GM18505 (cell line): ENCODE data around the gene ICAM3.

ENCODE experiments used
- ATAC-seq: cut with Tn5 transposase; IDR thresholded peaks from one replicate; pipeline ENCODE4 v1.9.1; 2021; ENCODE audit not compliant: unreplicated experiment
- POLR2A ChIP-seq: IDR thresholded peaks from 4 replicates; pipeline ENCODE4 v1.6.1; 2011; ENCODE audit warnings: borderline replicate concordance; ENCODE audit not compliant: insufficient read depth, insufficient read length; ENCODE audit errors: extremely low read depth

ICAM3 gene

DNA sequence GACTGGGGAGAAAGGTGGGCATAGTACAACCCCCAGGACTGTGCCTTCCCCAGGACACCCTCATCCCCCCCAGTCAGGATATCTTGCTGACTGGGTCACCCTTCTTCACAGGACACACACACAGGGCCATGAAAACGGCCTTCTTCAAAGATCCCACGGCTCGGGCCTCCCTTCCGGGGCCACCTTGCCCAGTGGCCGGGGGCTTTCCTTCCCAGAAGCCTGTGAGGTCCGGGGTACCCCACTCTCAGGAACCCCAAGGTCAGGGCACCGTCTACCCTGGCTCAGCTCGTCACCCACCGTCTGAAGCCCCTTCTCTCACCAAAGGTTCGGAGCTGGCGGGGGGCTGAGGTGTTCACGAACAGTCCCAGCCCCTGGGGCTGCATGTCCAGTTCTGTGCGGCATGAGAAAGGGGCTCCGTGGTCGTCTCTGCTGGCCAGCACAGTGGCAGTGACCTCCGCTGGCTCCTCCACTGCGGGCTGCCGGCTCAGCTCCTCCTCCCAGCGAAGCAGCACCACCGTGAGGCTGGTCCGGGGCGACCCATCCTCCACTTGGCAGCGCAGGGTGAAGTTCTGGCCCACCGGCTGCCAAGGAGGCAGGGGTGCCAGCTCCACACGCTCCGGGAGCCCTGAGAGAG, 4.0 kb downstream of the ICAM3 start:
- no peak for TF ChIP-seq POLR2A
- no peak for ATAC-seq

DNA sequence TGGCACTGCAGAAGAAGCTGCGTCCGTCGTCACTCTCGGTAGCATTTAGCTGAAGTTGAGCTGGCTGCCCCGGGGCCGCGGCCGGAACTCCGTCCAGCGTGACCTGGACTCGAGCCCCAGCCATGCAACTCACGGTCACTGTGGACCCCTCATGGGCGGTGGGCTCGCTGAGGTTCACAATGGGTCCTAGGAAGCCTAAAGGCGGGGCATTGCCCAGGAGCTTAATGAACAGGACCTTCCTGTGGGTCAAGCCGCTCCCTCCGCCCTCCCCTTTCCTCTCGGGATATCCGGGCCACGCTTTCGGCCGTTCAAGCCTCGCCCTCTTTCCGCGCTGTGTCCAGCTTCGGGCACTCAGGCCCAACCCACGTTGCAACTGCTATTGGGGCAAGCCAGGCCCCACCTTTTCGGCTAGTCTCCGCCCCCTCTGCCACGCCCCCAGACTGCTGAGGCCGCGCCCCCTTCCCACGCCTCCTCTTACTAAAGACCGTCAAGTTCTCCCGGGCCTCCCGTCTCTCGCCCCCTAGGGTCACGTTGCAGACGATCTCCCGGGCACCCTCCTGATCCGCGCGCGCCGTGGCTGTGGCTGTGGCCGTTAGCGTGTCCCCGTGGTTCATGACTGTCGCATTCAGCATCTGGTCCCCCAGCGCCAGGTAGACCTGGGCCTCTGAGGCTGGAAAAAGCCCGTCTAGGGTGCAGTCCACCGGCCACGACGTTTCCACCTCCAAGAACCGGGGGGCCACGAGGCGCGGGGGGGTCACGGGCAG, 4.7 kb downstream of the ICAM3 start:
- ATAC-seq: no peak
- TF ChIP-seq POLR2A: no peak

DNA sequence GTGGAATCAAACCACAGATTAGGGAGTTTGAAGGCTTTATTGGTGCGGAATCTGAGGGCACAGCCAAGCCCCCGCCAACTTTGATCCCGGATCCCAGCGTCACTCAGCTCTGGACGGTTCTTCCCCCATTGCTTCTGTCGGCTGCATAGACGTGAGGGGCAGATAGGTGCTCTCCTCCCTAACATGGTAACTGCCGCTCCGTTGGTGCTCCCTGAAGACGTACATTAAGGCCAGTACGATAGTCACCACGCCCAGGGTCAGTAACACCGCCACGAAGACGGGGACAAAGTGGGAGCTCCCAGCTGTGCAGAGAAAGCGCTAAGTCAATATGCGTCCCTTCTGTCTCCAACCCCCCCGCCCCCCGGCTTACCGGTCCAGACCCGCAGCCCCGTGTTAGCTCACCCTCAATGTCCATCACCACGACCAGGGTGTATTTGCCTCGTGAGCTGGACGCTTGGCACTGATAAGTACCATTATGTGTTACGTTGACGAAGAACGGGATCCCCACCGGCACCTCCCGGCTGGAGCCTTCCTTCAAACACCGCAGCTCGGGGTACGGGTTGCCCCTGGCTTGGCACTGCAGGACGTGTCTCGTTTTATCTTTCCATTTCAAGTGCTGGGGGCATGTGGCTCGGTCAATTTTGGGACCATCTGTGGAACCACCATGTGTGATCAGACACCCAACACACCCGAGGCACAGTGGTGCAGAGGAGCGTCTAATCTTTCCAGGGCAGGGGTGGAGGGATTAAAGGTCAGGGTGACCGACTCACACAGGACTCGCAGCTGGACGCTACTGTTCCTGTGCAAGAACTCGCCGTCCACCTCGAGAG, 5.5 kb downstream of the ICAM3 start:
- no peak for TF ChIP-seq POLR2A
- ATAC-seq: no peak

DNA sequence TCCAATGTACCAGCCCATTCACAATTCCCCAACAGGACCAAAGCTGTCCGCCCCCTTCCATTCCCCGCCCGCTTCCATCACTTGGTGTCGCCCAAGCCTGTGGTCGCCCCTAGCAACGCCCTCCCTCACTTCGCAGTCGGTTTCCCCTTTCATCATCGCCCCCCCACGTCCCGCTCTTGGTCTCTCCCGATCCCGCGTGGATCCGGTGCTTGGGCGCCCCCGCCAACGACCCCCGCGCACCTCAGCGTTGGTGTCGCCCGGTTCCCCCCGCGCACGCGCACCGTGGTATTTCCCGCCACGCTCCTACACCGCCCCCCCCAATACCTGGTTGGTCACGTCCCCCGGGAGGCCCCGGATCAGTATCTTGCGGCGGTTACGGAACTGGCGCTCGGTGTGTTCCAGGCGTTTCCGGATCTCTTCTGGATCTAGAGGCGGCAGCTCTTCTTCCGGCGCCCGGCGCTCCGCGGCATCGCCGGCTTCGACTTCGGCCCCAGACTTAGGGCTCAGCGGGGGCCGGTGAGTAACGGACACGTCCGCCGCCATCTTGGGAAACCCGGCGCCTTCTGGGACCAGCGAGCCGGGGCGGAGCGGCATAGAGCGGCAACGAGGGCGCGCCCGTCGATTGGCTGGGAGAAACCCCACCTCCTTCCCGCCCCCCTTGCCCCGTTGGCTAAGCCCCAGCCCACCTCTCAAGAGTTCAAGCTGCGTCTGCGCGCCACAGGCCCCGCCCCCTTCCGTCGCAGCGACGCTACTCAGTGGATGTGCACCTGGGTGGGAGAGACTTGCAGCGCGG, 6.3 kb downstream of the ICAM3 start, which contains the start of gene RAVER1:
TSS of gene RAVER1 (minus strand) at position 565 of the 793 bp plus-strand sequence. CDS start at position 543, 22 bp downstream.
- ATAC-seq: peak; percentile 88
- peak; percentile 91 for TF ChIP-seq POLR2A

DNA sequence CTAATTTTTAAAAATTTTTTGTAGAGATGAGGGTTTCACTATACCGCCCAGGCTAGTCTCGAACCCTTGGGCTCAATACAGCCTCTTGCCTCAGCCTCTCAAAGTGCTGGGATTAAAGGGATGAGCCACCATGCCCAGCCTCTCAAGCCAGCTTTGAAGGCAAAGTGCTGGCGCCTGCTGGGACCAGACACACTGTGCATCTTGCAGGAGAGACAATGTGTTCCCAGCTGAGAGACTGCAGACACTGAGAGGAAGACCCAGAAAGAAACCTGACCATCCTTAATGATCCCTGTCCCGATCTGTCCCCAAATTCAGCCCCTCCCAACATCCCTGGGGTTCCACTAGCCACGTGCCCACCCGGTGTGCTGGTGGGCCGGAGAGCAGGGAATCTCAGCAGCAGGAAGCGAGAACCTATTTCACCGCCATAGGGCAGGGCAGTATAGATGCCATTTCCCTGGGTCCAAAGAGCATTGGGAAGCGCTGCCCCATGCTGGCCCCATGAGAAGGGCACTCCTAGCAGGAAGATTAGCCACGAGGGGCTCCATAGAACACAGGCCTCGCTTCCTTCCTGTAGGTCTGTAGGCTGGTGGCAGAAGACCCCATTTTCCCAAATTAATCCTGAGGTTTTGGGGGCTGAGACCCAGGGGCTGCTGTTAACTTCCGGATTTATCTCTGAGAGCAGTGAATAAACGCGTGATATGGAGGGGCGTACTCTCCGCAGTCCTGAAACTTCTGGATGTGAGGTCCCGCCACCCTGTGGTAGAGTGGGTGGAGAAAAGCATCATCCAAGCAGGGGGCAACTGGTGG, 7.1 kb downstream of the ICAM3 start:
- TF ChIP-seq POLR2A: no peak
- no peak for ATAC-seq

DNA sequence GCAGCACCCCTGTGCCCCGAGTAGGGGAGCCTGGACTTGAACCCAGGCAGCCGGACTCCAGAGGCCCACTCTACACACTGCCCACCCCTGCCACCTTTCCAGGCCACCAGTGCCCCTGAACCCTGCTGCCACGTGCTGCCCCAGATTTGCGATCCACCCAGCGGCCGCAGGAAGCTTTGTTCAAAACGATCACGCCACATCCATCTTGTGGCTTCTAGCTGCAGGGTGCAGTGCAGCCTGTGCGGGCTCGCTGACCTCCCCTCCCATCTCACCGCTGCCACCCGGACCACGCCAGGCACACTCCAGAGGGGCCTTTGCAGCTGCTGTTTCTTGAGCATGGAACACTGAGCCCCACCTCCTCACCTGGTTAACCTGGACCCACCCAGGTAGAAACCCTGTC, 9.9 kb downstream of the ICAM3 start:
- TF ChIP-seq POLR2A: no peak

DNA sequence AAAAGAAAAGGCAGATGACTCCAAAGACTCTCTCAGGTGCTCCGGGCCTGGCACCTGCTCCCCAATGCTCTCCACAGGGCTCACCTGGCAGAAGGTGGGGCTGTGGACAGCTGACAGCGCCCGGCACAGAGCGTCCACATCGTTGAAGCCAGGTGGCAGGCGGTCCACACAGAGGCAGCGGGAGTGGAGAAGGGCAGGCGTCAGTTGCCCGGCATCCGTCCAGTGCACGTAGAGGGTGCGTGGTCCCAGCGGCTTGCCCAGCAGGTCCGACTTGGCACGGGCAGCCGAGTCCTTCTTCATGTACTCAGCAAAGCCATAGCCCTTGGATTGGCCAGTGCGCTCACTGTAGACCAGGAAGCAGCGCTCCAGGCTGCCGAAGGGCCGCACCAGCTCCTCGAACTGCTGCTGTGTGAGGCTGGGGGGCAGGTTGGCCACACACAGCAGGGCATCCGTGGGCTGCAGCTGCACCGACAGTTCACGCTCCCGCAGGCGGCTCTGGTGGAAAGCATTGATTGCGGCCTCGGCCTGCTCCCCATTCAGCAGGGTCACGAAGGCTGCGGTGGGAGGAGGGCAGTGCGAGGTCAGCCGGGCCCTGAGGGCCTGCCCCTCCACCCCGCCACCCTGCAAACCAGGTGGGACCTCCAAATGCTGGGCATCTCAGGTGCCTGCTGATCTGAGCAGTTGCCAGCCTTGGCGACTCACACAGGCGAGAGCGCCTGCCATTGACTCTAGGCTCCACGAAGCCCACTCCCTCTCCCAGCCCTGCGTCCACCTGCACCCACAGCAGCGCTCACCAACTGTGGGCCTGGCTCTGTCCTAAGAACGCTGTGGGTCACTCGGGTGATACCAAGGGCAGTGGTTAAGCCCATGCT, 10.6 kb downstream of the ICAM3 start:
- no peak for ATAC-seq
- TF ChIP-seq POLR2A: no peak

More for the DNA sequence above, 9.9 kb downstream of the ICAM3 start:
- ATAC-seq: no peak

DNA sequence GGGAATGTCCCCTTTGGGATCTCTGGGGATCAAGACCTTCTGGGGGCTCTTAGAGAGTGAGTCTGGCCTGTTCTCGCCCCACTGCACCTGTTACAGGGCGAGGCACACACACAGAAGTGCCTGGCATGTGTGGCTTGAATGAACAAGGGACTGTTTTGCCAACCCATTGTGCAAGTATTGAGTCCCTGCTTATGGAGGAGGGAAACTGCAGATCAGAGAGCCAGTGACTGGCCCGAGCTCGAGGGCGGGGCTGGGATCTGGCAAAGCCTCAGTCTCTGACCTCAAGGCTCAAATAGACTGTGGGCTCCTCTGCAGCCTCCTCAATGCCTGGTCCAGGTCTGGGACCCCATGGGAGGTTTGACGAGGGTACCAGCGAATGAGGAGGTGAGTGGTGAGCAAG, 11.6 kb downstream of the ICAM3 start:
- TF ChIP-seq POLR2A: no peak
- no peak for ATAC-seq

DNA sequence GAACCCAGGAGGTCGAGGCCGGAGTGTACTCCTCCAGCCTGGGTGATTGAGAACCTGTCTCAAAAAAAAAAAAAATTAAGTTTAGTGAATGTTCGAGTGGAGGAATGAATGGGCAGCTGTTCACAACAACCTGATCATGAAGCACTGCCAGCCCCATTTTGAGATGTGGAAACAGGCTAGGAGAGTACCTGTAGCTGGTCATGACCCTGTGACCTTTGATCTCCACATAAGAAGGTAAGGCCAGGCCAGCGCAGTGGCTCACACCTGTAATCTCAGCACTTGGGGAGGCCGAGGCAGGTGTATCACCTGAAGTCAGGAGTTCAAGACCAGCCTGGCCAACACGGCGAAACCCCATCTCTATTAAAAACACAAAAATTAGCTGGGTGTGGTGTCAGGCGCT, 13.7 kb downstream of the ICAM3 start:
- ATAC-seq: no peak
- no peak for TF ChIP-seq POLR2A

DNA sequence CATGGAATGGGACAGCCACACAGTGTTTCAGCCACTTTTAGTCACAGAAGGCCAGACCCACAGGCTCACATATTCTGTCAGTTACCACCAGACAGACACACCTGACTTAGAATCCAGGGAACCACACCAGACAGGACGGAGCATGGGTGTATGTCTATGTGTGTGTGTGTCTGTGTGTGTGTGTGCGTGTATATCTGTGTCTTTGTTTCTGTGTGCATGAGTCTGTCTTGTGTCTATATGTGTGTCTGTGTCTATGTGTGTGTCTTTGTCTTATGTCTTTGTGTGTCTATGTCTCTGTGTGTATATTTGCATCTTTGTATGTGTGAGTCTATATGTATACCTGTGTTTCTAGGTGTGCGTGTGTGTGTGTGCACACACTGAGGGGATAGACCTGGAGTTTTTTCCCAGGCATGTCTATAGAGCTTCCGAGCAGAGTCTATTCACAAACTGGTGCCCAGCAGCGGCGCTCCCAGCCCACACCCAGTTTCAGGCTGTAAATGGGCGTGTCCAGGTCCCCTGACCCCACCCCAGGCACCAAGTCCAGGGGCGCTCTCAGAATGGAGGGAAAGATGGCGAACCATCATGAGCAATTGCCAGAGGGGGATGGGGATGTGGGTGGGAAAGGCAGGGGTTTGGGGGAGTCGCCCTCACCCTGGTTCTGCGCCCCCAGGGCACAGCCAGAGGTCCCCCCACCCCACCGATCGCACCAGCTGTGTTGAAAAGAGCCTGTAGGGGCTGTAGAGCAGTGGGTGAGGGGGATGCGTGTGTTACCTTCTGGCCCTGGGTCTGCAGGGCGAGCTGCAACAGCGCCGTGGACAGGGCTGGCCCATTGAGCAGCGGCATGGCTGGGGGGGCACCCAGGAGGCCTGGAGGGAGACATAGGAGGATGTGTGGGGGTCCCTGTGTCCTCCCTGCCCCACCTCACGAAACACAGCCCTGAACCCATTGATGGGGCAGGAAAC, 17.3 kb downstream of the ICAM3 start:
- no peak for ATAC-seq
- peak; percentile 21 for TF ChIP-seq POLR2A
